Fibroblast of skin of right quadriceps (primary cell): ENCODE measurements around the gene WDCP.
"Not testable (repeated sequence)": the region's sequence is repeated elsewhere in the genome, so short reads cannot be mapped to it uniquely, and the experiment has no call there.

Experiments
- DNase-seq: peaks from one replicate; pipeline ENCODE4 v3.0.0-alpha.2; 2013

WDCP gene

DNA sequence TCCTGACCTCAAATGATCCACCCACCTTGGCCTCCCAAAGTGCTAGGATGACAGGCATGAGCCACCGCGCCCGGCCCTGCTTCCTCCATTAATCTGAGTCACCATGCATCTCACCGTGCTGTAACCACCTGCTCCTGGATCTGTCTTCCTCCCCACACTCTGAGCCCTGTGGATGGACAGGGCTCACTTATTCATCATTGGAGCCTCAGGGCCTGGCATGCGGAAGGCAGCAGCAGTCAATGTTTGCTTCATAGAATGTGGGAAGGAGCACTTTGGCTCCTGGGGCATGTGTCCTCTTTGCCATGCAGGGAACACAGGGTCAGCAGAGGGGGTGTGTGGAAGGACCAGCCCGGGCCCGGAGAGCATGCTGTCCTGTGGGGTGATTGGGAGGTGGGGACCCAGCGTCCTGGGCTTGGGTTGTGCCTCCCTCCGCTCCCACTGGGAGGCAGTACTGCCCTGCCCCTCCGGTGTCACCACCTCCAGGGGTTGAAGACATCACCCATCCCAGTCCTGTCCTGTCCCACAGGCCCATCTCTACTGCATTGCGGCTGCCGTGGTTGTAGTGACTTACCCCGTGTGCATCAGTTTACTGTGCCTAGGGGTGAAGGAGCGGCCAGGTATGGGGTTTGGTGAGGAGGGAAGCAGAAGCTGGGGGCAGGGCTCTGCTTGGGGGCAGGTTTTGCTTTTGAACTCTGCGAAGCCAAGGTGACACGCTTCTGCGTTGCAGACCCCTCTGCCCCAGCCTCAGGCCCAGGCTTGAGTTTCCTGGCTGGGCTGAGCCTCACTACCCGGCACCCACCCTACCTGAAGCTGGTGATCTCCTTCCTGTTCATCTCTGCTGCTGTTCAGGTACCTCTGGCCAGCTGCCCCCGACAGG is 25.8 kb downstream of the WDCP start:
- no peak for DNase-seq

DNA sequence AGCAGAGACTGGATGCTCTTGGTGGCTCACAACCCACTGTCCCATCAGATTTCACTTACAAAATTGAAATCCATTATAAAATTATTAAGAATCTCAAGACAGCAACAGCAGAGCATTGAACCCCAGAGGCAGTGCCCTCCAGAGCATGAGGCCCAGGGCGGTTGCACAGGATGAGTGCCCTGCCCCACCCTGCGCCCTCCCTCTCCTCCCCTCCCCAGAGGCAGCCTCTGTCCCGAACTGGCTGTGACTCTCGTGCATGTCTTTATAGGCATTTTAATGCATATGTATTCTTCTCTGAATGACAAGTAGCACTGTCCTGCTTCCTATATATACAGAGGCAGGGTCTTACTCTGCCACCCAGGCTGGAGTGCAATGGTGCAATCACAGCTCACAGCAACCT is 26.9 kb downstream of the WDCP start:
- no peak for DNase-seq

DNA sequence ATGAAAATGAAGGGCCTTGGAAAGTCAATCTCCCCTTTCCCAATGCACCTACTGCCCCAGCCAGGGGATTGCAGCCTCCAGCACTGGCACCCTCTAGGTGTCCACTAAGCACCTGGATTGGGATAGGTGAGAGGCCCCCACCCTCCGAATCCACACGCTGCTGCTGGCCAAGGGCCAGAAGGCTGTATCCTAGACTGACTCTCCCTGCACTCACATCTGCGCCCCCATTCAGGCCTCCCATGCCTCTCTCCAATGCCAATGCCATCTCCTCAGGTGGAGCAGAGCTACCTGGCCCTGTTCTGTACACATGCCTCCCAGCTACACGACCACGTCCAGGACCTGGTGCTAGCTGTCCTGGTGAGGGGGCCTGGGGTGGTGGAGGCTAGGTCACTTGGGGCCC is 27.5 kb downstream of the WDCP start:
- no peak for DNase-seq

DNA sequence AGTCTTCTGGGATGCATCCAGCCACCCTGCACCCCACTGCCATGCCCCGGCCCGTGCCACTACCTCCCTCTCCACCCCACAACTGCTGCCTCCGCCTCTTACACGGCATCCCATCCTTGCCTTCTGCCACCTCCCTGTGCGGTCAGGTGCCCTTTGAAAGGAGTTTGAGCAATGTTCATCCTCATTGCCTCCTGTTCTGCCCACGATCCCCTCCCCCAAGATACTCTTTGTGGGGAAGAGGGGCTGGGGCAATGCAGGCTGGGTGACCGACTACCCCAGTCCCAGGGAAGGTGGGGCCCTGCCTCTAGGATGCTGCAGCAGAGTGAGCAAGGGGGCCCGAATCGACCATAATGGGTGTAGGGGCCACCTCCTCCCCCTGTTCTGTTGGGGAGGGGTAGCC is 28.9 kb downstream of the WDCP start:
- DNase-seq: no peak

DNA sequence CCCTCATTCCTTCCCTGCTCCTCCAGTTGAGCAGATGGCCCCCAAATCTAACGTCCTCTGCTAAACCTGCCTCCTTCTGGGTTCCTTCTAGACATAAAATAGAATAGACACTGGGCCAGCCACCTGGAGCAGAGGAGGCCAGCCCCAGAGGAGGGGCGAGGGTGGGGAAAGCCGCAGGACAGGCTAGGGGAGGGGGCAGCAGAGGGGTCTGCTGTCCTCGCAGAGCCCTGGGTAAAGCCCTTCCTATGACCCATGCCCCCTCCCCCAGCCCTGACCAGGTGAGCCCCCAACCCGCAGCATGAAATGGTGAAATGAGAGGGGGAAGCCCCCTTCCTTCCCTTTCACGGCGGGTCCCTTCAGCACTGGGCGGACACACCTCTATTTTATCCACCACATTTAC is 29.5 kb downstream of the WDCP start:
- no peak for DNase-seq

DNA sequence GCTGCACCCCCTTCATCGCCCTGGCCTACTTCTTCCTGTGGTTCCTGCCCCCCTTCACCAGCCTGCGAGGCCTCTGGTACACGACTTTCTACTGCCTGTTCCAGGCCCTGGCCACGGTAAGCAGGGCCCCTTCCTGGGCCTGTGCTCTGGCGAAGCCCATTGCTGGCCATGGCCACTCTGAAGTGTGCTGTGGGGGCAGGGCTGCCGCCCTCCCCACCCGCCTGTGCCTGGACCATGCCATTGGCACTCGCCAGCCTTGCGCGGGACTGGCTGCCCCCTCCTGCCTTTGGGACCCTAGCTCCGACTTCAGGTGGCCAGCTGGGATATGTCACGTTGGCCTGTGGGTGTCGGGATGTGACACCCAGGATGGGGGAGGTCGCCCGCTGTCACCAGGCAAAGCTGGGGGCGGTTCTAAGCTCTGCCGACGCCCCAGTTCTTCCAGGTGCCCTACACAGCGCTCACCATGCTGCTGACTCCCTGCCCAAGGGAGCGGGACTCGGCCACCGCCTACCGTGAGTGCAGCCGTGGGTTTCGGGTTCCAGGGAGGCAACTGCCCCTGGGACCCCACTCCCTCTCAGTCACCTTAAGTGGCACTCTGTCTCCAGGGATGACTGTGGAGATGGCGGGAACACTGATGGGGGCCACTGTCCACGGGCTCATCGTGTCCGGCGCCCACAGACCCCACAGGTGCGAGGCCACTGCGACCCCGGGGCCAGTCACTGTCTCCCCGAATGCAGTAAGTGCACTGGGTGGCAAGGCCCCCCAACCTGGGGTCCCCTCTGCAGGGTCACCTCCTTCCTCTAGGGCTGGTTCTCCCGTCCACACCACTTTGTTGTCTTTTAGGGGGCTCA is 30.1 kb downstream of the WDCP start:
- DNase-seq: no peak

DNA sequence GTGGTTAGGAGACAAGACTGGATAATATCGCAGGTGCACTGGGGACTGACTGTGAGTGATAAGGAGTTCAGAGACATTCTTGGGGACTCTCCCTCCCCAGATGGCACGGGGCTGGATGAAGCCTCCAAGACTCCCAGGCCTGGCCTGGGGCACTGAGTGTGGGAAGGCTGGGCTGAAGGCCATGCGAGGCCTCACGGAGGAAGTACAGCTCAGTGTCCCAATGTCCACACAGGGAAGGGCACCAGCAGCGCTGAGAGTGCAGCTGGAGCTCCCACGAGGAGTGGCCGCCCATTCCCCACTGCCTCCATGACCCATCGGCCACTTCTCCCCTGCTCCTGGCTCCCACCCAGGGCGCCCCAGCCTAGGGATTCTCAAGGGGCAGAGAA is 30.8 kb downstream of the WDCP start:
- DNase-seq: no peak

DNA sequence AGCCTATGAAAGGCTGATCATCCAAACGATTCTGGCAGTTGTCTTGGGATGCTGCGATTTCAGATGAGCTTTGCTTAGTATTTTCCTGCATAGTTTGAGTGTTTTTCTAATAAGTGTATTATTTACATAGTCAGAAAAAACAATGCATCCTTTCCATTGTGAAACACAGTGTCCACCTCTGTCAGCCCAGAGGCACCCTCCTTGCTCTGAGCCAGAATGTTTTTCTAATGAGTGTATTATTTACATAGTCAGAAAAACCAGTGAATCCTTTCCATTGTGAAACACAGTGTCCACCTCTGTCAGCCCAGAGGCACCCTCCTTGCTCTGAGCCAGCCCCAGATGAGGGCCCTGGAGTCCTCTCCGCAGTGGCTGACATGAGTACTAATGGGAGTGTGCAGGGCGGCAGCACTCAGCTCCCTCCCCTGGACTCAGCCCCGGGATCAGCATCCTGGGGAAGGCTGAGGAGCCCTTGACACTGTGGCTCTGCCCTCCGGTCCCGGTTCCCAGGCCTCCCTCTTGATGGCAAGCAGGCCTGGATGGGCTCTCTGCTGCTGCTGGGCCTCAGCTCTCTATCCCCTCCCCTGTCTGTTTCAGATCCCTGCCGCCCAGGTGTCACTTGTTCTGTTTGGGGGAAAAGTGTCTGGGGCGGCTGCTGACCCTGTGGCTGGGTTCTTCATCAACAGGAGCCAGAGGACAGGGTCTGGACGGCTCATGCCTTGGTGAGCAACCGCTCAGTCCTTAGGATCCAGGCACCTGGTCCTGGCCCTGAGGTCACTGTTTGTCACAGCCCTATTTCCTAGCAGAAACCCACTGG is 31.4 kb downstream of the WDCP start:
- DNase-seq: peak; percentile 63

DNA sequence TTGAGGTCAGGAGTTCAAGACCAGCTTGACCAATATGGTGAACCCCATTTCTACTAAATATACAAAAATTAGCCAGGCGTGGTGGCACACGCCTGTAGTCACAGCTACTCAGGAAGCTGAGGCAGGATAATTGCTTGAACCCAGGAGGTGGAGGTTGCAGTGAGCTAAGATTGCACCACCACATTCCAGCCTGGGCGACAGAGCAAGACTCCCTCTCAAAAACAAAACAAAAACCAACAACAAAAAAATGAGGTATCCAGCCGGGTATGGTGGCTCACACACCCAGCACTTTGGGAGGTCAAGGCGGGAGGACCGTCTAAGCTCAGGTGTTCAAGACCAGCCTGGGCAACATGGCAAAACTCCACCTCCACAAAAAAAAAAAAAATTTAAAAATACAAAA is 32.3 kb downstream of the WDCP start:
- DNase-seq: not testable (repeated sequence)

DNA sequence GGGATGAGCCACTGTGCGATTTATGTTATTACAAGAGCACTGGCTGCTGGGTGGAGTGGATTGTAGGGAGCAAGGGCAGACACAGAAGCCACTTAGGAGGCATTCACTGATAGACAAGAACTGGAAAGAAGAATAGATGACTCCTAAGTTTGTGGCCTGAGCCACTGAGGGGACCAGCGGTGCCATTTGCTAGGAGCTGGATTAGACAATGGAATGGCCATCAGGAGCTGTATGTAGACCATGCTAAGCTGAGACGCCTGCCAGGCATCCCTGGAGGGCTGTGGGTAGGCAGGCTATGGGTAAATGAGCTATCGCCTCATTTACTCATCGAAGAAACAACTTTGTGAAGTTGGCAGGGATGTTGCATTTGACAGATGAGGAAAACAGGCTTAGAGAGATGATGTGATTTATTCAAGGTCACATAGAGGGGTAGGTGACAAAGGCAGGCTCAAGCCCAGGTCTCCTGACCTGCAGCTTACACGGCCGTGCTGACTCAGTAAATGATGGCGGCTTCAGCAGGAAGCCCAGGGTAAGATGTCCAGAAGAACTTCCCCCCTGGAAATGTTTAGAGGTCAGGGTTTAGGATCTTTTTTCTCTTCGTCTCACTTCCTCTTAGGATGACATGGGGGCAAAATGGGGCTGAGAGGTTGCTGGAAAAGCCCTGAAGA is 34.5 kb downstream of the WDCP start:
- DNase-seq: no peak

DNA sequence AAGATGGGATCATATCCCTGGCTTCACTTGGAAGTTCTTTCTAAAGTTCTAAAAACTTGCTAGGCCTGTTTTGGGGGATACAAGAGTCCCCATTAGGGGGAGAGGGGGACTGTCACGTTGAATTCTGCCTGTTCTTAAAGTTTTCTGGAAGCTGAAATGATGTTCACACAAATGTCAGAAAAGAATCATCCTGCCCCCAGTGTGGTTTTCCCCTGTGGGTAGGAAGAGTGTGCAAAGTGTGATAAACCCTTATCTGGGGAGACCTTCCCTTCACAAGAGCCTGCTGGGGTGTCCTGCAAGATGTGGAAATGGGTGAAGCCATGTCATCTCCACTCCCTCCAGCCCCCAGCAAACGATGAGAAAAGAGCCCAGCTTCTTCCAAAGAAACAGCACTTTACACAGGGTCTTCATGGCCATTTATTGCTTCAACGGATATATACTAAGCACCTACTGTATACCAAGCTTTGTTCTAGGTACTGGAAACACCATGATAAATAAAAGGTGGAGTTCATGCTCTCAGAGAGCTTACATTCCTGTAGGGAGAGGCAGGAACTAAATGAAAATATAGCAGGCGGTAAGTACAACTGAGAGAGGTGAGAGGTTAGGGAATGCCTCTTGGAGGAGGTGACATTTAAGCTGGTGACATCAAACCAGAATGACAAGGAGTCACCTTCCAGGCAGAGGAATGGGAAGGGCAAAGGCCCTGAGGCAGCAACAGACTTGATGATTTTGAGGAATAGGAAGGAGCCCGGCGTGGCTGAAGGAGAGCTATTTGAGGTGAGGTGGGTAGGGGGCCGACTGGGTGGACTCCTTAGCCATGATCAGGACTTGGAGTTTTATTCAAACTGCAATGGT is 35.7 kb downstream of the WDCP start:
- no peak for DNase-seq

DNA sequence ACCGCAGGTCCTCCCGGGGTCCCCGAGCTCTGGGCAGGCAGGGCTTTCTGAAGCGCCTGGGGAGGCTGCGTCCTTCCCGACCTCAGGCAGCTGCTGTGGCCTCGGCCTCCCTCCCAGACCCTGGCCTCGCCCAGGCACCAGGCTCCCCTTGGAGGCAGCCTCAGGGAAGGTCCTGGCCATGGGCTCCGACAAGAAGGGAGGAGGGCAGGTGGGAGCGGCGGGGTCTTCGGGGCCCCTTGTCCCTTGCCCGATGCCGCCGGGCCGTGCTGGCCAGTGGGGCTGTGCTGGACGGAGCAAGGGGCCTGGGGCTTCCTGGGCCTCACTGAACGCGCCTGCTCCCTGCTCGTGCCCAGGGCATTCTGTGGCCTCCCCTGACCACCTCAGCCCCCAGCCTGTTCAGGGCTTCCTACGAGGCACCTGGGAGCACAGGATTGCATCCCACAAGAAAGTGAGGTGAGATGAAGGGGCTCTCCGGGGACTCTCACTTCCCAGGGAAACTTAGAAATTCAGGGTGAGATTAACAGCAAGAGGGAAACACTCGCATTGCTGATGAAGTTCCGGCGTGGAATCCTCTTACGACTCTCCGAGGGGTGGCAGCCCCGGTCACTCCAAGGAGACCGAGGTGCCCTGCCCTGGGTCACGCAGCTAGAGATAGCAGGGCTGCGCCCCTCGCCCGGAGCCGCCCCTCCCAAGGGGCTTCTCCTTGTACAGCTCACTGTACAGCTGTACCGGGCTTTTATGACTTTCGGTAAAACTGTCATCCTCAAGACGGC is 36.5 kb downstream of the WDCP start:
- DNase-seq: no peak

DNA sequence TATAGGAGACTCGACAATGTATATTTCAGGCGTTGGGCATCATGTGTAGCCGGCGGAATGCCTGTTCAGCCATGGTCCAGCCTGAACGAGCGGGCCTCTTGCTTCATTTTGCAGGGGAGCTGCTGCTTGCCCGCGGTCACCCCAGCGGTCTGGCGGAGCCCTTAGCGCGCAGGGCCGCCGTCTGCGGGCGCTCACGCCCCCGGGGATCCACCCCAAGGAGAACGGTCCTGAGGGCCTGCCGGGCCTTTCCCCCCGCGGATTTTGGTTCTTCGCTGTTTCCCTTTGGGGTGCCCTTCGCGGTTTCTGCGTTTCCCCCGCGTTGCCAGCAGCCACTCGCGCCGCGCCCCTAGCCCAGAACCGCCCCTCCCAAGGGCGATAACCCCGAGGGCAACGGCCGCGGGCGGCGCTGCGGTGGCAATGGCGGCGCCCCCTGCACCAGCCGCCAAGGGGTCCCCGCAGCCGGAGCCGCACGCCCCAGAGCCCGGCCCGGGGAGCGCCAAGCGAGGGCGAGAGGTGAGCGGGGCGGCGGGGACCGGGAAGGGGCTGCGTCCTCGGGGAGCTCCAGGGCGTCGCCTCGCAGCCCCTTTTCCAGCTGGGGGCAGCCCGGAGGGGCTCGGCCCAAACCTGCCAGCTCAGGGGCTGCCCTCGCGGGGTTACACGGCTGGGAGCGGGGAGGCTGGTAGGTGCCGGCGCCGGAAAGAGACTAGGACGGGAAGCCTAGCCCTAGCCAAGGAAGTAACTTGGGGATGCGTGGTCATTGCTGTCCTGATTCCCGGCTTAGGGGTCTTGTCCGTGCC is 37.3 kb downstream of the WDCP start, which contains the start of gene MFSD2B:
Gene MFSD2B, plus strand, starts transcription at position 406 of the 797 bp plus-strand sequence. Its CDS starts 12 bp downstream, at position 418.
- DNase-seq: no peak

DNA sequence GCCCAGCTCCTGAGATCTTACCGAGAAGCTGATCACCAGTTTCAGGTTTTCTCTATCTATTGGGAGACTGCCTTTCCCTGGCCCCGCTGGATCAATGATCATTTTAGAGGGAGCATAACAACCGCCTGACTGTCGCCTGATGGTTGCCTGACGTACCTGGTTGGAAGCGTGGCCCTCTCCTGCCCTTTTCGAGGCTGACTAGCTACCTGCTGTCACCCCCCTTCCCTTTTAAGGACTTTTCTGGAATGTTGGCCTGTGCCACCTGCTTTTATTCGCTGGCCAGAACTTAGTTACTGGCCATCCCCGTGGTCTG is 37.9 kb downstream of the WDCP start:
- no peak for DNase-seq

DNA sequence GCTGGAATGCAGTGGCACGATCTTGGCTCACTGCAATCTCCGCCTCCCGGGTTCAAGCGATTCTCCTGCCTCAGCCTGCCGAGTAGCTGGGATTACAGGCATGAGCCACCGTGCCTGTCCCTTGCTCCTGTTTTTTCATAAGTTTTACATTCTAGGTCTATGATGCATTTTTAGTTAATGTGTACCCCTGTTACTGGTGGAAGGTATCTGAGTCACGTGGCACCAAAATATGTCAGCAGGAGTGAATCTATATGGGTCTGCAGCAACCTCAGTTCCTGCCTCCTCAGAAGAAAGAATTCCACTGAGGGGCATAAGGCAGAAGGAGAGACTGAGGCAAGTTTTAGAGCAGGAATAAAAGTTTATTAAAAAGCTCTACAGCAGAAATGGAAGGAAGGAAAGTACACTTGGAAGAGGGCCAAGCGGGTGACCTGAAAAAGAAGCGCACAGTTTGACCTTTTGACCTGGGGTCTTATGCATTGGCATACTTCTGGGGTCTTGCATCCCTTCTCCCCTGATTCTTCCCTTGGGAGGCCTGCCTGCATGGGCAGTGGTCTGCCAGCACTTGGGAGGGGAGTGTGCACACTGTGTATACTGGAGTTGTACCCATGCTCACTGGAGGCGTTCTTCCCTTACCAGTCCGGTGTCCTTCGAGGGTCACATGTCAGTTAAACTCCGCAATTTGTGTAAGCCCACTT is 38.4 kb downstream of the WDCP start:
- DNase-seq: no peak

DNA sequence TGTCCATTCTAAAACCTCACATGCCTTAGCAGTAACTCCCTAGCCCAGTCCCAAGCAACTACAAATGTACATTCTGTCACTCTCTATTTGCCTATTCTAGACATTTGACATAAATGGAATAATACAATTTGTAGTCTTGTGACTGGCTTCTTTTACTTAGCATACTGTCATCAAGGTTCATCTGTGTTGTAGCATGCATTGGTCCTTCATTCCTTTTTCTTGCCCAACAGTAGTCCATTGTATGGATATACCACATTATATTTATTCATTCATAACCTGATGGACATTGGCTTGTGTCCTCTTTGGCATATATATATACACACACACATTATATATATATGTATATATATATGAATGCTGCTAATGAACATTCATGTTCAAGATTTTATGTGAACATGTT is 39.5 kb downstream of the WDCP start:
- DNase-seq: no peak

DNA sequence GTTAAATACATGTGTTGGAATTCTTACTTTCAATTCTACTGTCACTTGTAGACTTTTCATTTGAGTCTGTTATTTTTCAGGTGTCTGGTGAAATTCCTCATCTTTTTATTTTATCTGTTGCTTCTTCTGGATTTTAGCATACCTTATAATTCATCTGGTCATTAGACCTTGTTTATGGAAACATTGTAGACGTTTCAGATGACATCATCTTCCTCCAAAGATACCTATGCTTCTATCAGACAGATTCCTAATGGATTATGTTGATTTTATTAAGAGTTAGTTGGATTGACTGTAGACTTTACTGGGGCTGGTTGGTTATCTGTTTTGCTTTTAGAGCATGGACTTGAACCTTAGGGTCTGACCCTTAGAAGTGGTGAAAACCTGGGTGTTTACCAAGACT is 52.6 kb downstream of the WDCP start:
- DNase-seq: no peak

DNA sequence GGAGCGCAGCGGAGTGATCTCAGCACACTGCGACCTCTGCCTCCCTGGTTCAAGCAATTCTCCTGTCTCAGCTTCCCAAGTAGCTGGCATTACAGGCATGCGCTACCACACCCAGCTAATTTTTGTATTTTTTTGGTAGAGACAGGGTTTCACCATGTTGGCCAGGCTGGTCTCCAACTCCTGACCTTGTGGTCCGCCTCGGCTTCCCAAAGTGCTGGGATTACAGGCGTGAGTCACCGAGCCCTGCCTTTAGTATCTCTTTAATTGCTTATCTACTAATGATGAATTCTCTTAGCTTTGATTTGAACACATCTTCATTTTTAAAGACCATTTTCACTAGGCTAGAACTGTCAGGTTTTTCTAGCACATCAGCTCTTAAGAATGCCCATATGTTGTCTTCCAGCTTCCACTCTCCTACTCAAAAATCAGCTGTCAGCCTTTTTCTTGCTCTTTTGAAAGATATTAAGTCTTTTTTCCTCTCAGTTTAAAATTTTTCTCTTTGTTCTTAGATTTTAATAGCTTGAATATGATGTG is 53.4 kb downstream of the WDCP start:
- no peak for DNase-seq

DNA sequence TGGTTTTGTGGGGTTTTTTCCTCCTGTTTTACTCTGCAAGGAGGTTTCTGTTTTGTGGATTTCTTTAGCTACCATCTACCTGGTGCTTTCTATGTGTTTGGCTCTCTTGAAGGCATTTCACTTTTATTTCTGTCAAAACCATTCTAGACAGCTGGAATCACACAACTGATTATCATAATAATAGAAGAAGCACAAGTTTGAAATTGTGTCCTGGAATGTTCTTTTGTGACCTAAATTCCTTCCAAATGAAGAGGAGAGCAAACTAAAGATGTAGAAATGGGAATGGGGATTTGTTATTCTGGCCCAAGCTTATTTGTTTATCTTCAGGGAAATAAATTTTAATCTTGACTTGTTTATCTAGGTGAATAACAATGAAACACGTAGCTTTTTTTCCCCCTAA is 54.3 kb downstream of the WDCP start:
- DNase-seq: no peak
